Ectodermal cell (in vitro differentiated cells): ENCODE data around the gene TM7SF3.

Experiments used
- H3K27ac ChIP-seq: 2 replicates; pipeline ENCODE4 v1.7.0; 2013; ENCODE audit warnings: mild to moderate bottlenecking, low read depth, low read length; ENCODE audit not compliant: insufficient read depth, poor library complexity, severe bottlenecking
- H3K27me3 ChIP-seq: 2 replicates; pipeline ENCODE4 v1.7.0; 2013; ENCODE audit warnings: mild to moderate bottlenecking, low read length; ENCODE audit not compliant: insufficient read depth, control insufficient read depth, poor library complexity, severe bottlenecking
- H3K36me3 ChIP-seq: one replicate; pipeline ENCODE4 v1.7.0; 2013; ENCODE audit warnings: low read length; ENCODE audit not compliant: control insufficient read depth, insufficient read depth
- H3K4me1 ChIP-seq: one replicate; pipeline ENCODE4 v1.7.0; 2013; ENCODE audit warnings: low read length; ENCODE audit not compliant: control insufficient read depth, insufficient read depth
- H3K4me3 ChIP-seq: 2 replicates; pipeline ENCODE4 v1.7.0; 2013; ENCODE audit warnings: low read depth, low read length, control low read depth; ENCODE audit not compliant: insufficient read depth
- H3K9me3 ChIP-seq: 2 replicates; pipeline ENCODE4 v1.7.0; 2013; ENCODE audit warnings: mild to moderate bottlenecking, low read length, moderate library complexity; ENCODE audit not compliant: control insufficient read depth
- whole genome bisulfite sequencing, 2 experiments: methylation state at CpG; one replicate each; pipeline ENCODE4 v1.1.7; 2013; ENCODE audit warnings: missing lambda C conversion rate in 2 of 2; 5-methylcytosine and 5-hydroxymethylcytosine counted together

Gene TM7SF3

DNA sequence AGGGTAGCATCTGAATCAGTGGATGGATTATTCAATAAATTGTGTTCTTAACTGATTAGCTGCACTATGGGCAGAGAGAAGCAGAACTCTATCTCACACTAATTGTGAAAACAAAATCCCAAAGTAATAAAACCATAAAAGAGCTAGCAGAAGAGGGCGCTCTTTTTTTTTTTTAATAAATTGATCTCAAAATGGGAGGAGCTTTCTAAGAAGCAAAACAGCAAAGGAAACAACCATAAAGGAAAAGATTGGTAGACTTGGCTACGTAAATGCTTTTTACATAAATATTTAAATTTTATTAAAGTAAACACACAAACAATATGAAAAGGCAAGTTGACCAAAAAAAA lies 1.5 kb upstream of the TM7SF3 start:
- no peak overlapping the region for H3K4me3 ChIP-seq
- H3K9me3 ChIP-seq = no peaks in the 10 kb centered on the region
- H3K27ac ChIP-seq = no peak overlapping the region
- 30% methylated on average over 1 of the region's 2 CpGs; no CpG with 5 or more reads in 1 of the 2 experiments for WGBS, 2 experiments
- H3K4me1 ChIP-seq = peaks cover 4% of the 10 kb centered on the region
- no peaks in the 10 kb centered on the region for H3K36me3 ChIP-seq
- no peaks in the 10 kb centered on the region for H3K27me3 ChIP-seq

DNA sequence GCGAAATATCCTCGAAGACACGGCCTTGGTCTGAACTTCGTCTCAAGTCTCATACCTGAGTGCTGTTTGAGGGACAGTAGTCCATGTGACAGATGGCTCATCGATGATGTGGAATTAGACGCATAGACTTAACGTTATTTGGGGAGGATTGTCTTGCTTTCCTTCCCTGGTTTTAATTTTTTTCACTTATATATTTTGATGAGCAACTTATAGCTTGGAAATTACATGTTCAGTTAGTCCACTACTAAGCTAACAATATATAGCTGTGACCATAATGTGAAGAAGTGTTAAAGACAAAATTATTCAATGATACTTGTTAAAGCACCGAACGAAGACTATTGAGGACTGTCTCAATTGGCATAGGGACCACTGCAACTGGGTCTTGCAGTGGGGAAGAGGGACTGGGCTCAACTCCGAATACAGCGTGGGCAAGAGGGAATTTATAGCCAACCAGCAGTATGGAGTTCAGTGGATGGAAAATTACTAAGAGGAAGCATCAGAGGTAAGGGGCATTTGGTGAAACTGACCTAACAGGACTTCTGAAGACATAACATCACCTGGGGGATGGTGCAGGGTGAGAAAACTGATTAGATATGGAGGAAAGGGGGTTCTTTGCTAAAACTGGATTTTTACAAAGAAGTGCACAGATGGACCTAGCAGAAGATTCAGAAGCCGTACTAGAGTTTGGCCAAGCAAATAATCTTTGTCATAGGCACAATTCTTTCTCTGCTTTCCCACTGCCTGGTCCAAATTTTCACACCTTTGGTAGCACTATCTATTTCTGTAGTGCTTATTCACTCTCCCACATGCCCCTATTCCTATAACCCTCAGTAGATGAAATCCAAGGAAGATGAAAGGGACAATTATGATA lies 910 bp upstream of the TM7SF3 start:
- Histone ChIP-seq H3K36me3 (no peaks in the 10 kb centered on the region), H3K4me3 (no peak overlapping the region), H3K9me3 (no peaks in the 10 kb centered on the region), H3K4me1 (peaks cover 4% of the 10 kb centered on the region), H3K27ac (no peak overlapping the region), H3K27me3 (no peaks in the 10 kb centered on the region)
- 74 to 75% methylated on average over 12 of the region's 12 CpGs for WGBS, 2 experiments

DNA sequence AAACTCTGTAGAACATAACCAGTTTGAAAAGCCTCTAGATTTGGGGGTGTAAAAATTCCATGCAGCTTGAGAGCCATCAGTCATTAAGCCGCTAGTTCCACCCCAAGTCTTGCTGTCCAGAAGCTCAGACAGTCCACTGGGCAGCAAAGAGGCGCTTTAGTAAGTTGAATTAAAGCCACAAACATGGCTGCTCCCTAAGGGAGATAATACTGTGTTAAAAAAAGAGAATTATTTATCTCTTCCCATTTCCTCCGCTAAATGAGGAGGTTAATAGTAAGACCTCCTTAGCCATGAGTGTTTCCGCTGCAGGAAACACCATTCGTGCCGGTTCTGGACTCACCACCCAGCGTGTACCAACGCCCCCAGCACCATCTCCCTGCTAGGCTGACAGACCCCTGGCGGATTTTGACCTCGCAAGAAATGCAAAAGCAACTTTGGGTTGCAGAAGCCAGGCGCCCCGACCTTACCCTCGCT lies 536 bp downstream of the TM7SF3 start:
- Histone ChIP-seq H3K9me3 (no peaks in the 10 kb centered on the region), H3K27ac (peak overlapping the region; percentile 21), H3K4me3 (peak overlapping the region; percentile 78), H3K36me3 (no peaks in the 10 kb centered on the region), H3K27me3 (no peaks in the 10 kb centered on the region), H3K4me1 (peaks cover 4% of the 10 kb centered on the region)
- 2 to 4% methylated on average over 13 of the region's 13 CpGs for WGBS, 2 experiments

DNA sequence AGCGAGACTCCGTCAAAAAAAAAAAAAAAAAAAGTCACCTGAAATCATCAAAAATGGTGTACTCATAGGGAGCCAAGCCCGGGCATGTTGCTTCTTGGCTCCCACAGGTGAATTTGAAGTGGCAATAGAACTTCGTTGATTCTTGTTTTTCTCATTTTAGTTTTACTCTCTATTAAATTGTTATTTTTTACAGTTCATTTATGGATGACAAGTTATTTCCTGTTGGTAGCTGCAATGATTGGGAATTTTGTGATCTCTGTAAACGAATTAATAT lies 1.3 kb downstream of the TM7SF3 start:
- no peak overlapping the region for H3K27ac ChIP-seq
- 71 to 89% methylated on average over 4 to 5 of the region's 5 CpGs for WGBS, 2 experiments
- no peak overlapping the region for H3K4me3 ChIP-seq
- H3K4me1 ChIP-seq = peaks cover 4% of the 10 kb centered on the region
- H3K9me3 ChIP-seq = no peaks in the 10 kb centered on the region
- H3K36me3 ChIP-seq = no peaks in the 10 kb centered on the region
- H3K27me3 ChIP-seq = no peaks in the 10 kb centered on the region

DNA sequence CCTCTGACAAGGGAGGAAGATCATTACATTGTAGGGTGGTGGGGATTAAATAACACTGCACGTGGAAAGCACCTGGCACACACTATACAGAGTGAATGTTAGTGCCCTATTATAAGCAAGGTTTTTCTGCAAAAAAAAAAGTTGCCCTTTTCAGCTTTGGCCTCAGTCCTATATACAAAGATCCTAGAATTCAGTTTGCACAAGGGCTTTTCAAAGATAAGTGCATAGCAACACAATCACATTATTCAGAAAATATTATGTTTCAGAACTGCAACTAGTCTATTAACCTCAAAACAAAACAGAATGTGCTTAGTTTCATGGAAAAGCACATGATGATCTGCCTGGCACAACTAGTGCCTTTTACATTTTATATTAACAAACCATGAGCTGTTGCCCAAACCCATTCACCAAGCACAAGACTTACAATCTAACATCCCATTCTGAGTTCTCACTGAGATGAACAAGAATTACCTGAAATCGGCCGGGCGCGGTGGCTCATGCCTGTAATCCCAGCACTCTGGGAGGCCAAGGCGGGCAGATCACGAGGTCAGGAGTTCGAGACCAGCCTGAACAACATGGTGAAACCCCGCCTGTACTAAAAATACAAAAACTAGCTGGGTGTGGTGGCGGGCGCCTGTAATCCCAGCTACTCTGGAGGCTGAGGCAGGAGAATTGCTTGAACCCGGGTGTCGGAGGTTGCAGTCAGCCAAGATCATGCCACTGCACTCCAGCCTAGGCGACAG lies 1.8 kb downstream of the TM7SF3 start:
- Histone ChIP-seq H3K27ac (no peak overlapping the region), H3K9me3 (no peaks in the 10 kb centered on the region), H3K4me3 (no peak overlapping the region), H3K4me1 (peaks cover 4% of the 10 kb centered on the region), H3K27me3 (no peaks in the 10 kb centered on the region), H3K36me3 (no peaks in the 10 kb centered on the region)
- WGBS, 2 experiments = 89 to 90% methylated on average over 14 of the region's 14 CpGs

DNA sequence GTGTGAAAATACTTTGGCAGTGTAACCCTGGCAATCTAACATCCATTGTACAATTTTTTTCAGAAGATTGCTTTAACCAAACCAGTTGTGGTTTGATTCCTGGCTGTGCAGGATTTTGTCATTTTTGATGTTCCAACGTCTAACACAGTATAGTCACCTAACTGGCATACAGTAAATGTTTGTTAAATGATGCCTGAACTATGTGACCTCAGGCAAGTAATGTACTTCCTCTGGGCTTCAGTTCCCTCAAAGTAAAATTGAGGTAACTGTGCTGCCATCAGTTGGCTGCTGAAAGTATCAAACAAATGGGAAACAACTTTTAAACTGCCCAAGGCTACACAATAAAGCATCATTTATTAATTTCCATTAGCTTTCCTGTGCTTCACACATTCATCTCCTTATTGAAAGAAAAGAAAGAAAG lies 4.3 kb downstream of the TM7SF3 start:
- 83 to 85% methylated on average over 1 of the region's 1 CpG for WGBS, 2 experiments
- Histone ChIP-seq H3K9me3 (no peaks in the 10 kb centered on the region), H3K4me3 (no peak overlapping the region), H3K36me3 (no peaks in the 10 kb centered on the region), H3K27me3 (no peaks in the 10 kb centered on the region), H3K4me1 (peaks cover 4% of the 10 kb centered on the region), H3K27ac (no peak overlapping the region)

DNA sequence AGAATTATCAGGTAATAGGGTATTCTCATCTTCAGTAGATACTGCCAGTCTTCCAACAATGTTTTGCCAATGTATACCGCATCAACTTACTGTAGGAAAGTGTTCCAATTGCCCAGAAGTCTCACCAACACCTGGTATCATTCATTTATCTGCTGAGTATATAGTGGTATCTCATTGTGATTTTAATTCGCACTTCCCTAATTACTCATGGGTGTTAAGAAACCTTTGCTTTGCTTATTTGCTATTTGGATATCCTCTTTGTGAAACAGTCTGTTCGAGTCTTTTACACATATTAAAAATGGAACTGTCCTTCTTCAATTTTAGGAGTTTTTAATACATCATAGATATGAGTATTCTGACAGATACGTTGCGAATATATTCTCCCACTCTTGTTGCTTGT lies 6.1 kb downstream of the TM7SF3 start:
- H3K4me3 ChIP-seq = no peak overlapping the region
- no peaks in the 10 kb centered on the region for H3K9me3 ChIP-seq
- 97% methylated on average over 4 to 5 of the region's 5 CpGs for WGBS, 2 experiments
- H3K27ac ChIP-seq = no peak overlapping the region
- no peaks in the 10 kb centered on the region for H3K27me3 ChIP-seq
- no peaks in the 10 kb centered on the region for H3K36me3 ChIP-seq
- peaks cover 4% of the 10 kb centered on the region for H3K4me1 ChIP-seq

DNA sequence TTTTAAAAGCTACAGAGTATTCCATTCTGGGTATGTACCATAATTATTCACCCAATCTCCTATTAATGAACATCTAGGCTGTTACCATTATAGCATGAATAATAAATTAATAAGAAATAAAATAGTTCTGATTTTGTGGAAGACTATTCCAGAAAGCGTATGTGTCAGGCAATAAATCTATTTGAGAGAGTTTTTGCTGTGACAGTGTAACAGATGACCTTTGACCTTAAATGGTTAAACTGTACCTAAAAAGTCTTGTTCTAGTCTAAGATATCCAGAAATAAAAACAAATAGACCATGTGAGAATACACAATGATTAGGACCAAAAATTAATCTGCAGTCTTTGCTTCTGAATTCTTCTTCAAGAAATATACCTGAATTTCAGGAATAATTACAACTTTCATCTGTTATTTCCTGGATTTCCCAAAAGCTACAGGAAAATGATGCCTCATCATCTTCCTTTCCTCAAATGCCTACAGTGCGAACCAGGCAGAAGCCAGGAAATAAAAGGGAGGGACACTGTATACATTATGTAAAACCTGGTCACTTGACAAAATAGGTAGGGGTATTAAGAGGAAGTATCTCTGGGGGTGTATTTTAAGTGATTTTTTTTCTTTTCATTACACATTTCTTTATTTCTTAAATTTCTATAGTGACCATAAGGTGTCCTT lies 7.3 kb downstream of the TM7SF3 start:
- H3K27ac ChIP-seq = no peak overlapping the region
- H3K4me3 ChIP-seq = no peak overlapping the region
- no peaks in the 10 kb centered on the region for H3K27me3 ChIP-seq
- no peaks in the 10 kb centered on the region for H3K36me3 ChIP-seq
- H3K9me3 ChIP-seq = no peaks in the 10 kb centered on the region
- WGBS, 2 experiments = 93 to 100% methylated on average over 2 of the region's 2 CpGs
- no peaks in the 10 kb centered on the region for H3K4me1 ChIP-seq

DNA sequence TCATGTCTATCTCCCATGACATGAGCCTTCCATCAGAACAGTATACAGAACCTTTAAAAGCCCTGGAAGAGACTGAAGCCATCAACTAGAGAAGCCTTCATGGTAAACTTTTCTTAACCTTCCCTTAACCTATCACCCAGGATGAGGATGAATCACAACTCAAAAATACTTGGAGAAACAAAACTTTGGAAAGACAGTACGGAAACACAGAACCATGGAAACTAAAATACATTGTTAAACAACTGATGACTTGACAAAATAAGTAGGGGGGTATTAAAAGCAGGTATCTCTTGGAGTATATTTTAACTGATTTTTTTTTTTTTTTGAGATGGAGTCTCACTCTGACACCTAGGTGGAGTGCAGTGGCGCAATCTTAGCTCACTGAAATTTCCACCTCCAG lies 8.7 kb downstream of the TM7SF3 start:
- WGBS, 2 experiments = 92 to 96% methylated on average over 2 of the region's 2 CpGs
- H3K4me3 ChIP-seq = no peak overlapping the region

More for the DNA sequence above, 8.7 kb downstream of the TM7SF3 start:
- Histone ChIP-seq H3K9me3 (no peaks in the 10 kb centered on the region), H3K4me1 (no peaks in the 10 kb centered on the region), H3K27me3 (no peaks in the 10 kb centered on the region), H3K36me3 (no peaks in the 10 kb centered on the region), H3K27ac (no peak overlapping the region)
